GM19467 (cell line): ENCODE results near the gene NFKB1.
A peak's percentile ranks its signal among the peaks of the same experiment; 100 is the strongest.

ENCODE experiments used
- ATAC-seq: cut with Tn5 transposase; IDR thresholded peaks from one replicate; pipeline ENCODE4 v1.9.1; 2021; ENCODE audit warnings: mild to moderate bottlenecking, moderate library complexity; ENCODE audit not compliant: unreplicated experiment

The NFKB1 gene

DNA sequence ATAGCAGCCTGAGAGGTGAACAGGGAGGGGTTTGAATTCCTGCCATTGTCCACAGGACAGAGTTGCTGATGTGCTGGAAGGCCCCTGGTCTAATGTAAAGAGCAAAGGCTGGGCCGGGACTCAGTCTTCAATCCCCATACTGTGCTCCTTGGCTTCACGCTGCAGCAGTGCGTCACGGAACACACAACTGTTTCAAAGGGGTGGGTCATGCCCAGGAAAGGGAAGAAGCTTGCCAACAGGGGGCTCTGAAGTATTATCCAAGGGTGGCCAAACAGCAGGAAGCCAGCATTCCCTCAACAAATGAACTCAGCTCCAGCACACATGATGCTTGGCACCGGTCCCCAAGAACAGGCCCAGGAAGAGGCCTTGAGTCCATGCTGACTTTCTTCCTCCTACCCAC is 122.5 kb downstream of the NFKB1 start:
- no peak for ATAC-seq

DNA sequence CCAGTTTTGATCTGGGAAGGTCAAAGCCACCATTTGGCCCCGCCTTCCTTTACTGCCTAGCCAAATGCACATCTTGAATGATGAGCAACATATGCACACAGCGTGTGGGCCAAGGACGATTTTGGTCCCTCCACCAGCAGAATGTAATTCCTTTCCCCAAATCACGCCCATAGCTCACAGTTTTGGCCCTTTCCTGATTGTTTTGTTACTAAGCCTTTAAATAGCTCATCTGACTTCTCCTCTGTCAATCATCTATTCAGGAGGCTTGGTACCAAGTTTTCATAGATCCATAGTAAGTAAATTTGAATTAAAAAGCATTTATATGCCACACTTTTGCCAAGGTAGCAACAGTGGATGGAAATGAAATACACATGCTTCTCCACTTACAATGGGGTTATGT is 123.3 kb downstream of the NFKB1 start:
- ATAC-seq, result no peak

DNA sequence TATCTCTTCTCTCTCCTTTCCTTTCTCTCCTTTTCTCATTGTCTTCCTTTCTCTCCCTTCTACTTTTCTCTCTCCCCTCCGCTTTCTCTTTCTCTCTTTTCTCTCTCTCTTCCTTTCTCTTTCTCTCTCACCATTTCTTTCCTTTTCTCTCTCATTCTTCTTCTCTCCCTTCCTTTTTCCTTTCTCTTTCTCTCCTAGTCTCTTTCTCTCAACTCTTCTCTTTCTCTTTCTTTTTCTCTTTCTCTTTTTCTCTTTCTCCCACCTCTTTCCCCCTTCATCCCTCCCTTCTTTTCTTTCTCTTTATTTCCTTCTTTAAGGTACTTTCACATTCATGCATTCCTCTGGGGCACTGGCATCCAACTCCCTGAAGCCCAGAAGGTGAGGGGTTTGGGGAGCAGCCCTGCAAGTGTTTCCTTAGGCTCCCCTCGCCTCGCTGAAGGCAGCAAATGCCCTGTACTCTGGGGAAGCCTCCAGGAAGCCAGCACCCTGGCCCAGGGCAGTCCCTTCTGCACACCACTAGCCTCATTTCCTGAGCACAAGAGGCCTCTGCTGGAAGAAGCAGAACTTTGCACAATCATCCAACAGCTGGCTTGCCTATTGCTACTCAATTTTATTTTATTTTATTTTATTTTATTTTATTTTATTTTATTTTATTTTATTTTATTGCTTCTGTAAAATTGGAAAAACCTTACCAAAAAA is 124.2 kb downstream of the NFKB1 start:
- ATAC-seq, result peak; percentile 93

DNA sequence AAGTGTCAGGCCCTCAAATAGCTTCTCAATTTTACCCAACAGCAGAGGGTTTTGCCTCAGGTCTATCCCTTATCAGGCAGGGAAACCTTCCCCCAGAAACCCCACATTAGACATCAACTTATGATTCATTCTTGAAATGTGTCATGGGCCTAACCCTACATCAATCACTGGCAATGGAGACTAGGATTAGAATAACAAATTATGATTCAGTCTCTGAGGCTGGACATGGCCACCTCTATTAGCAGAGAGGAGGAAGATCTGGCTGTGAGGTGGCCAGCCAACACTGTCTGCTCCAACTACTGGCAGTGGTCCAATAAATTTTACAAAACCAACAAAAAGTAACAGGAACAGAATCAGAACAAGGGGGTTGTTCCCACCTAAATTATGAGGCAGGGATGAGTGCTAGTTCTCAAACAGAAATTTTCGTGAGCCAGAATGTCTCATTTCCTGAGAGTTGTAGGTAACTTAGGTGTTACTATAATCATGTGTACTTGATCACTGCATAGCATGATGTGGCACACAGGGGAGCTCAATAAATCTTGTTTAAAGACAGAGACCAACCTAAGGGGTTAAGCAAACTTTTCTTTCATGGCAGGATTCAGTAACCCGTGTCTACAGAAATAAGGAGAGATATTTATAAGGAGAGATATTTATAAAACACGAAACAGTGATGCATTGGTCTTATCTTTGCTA is 126.8 kb downstream of the NFKB1 start:
- no peak for ATAC-seq

DNA sequence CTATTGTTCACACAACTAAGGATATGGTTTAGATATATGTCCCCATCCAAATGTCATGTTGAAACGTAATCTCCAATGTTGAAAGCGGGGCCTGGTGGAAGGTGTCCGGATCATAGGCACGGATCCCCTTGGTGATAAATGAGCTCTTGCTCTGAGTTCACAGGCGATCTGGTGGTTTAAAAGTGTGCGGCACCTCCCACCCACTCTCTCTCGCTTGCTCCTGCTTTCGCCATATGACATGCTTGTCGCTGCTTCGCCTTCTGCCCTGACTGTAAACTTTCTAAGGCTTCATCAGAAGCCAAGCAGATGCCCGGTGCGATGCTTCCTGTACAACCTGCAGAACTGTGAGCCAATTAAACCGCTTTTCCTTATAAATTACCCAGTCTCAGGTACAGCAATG is 128.5 kb downstream of the NFKB1 start:
- ATAC-seq, result no peak

DNA sequence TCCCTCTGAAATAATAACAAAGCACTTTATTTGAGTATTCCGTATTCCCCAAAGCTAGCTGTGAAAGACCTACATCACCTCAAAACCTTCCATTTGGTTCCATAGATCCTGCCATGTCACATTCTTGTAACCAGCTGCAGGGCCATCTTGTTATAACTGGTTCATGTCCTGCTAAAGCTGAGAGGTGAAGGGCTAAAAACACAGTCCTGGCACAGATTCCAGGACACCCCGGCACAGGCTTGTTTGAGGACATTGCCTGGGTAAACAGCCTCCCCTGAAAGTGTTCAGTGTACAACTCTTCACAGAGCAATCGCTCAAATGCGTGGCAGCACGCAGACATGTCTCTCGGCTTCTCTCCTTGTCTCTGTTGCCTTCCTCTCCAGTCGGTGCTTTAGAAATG is 130.5 kb downstream of the NFKB1 start:
- ATAC-seq, result no peak

DNA sequence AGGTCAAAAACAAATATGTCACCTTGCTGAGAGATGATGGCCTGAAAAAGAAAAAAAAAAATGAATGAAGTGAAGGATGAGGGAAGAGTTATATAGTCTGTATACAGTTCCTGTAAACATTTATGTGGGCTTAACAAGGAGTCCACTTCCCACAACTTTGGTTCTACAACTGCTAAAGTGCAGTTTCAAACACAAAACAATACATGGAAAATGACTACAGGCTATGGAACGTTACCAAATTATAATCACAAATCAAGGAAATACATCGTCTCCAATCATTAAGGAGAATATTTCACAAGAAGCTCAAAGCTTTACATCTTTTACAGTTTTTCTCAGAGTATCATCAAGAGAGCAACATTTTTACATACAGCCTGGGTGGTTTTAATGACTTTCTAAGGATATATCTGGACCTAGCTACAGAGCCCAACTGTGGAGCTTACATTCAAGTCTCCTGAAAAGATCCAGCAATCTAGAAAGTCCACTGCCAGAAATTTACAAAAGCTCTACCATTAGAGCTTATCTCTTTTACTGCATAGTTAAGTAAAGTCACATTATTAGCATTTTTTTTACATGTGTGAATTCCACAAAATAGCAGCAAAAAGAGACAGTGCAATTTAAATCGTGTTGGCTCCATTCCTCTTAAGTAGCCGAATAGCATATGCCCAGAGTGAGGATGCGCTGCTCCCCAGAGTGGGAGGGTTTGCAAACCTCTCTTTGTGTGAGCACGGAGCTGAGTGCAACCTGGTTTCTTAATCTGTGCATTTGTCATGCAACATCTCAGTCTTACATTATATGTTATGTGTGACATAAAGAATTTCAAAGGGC is 131.3 kb downstream of the NFKB1 start:
- no peak for ATAC-seq

DNA sequence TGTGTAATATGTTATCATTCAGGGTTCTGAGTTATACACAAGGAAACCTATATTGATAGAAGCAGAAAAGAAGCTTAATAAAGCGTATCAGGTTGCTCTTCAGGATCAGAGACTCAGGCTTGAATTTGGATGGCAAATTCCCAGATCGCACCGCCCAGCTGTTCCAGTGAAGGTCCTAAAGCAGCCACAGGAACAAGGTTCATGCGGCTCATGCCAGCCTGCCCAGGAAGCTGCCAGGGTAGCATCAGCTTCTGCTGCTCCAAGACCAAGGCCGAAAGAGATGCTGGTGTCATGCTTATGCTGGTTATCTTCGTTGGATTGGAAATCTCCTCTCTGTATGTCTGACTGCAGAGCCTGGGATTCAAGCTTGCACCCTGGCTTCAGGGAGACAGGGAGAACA is 131.9 kb downstream of the NFKB1 start:
- ATAC-seq, result no peak

DNA sequence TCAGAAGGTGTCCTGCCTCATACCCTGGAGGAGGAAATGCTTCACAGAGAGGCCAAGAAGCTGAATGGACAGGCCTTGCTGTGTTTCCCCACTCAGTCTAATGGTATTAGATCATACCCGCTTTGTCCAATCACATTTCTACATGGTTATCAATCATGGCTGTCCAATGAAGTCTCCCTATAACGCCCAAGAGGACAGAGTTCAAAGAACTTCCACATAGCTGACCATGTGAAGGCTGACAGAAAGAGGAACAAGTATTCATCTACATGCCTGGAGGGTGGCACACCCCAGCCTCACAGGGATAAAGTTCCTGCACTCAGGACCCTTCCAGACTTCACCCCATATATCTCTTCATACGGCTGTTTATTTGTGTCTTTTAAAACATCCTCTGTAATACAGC is 136.2 kb downstream of the NFKB1 start:
- no peak for ATAC-seq

DNA sequence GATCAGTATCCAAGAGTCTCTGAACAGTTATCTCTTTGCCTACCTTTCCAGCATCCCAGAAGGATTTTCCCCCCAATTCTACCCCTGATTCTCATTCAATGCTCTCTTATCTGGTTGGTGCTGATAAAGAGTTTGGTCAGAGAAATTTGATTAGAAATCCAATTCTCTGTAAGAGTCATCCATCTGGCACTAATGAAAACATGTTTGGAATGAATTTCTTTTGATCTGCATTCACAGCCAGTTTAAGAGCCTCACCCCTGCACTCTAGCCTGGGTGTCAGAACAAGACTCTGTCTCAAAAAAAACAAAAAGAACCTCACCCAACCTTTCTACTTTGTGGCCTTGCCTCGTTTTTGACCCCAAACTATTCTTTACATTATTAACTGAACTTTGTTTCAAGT is 137.5 kb downstream of the NFKB1 start:
- ATAC-seq, result no peak

DNA sequence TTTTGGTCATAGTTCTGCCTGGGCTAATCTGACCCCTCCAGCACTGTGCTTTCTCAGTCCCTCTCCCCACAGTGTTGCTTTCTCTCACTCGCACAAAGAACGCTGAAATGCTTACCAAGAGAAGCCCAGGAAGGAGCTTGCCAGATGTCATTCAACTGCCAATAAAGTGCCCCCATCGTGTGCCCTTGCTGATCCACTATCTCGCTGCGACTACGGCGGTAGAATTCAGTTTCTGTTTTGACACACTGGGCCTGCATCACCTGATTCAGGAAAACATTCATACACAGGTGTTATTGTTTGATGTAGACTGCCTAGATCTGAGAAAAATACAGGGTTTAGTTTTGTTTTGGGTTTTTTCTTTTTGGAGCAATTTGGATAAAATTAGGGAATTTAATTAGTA is 138.4 kb downstream of the NFKB1 start:
- no peak for ATAC-seq

DNA sequence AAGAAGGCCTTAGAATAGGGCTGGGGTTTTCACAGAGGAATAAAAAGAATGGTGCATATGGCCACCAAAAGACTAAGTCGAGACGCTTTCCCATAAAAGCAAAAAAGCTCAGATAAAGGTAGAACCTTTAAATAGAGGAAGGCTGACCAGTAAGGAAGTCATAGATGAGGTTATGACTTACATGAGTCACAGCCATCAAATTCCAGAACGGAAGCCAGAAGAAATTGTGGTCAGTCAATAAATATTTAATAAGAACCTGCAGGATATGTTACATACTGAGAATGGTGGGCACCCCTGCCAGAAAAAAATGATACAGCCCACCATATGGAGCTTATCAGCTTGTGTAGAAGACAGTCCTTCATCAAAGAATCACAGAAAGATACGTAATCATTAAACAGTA is 139.5 kb downstream of the NFKB1 start:
- ATAC-seq, result no peak

DNA sequence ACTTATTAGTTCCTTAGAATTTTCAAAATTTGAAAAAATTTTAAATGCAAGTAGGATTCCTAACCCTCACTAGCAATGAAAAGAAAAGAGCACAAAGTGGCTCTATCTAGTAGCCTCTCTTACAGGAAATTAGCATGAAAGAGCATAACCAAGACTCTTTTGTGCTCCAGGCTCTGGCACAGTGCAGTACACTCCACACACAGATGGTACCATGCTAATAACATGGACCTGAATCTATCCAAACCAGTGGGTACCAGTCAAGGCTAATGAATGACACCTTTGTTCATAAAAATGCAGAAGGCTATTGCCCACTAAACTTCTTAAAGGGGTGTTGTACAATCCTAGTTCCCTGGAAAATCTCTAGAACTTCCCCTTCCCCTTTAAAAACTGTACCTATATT is 140.6 kb downstream of the NFKB1 start:
- no peak for ATAC-seq

DNA sequence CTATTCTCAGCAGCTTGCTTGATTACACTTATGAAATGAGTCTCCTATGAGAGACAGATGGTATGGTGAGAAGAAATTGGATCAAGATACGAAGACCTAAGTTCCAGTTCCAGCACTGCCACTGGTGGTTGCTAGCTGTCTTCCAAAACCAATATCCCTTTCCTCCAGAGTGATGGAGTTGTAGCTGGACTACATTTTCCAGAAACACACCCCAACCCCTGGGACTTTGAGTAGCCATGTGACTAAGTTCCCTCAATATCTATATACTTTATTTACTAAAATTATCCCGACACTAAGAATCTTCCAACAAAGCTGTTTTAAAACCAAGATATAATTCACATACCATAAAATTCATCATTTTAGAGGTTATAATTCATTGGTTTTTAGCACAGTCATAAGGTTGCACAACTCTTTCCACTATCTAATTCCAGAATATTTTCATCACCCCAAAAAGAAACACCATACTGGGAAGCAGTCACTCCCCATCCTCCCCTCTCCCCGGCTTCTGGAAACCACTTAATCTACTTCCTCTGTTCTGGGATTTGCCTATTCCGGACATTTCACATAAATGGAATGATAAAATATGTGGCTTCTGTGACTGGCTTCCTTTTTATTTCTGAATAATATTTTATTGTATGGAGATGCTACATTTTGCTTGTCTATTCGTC is 141.6 kb downstream of the NFKB1 start:
- ATAC-seq, result no peak

DNA sequence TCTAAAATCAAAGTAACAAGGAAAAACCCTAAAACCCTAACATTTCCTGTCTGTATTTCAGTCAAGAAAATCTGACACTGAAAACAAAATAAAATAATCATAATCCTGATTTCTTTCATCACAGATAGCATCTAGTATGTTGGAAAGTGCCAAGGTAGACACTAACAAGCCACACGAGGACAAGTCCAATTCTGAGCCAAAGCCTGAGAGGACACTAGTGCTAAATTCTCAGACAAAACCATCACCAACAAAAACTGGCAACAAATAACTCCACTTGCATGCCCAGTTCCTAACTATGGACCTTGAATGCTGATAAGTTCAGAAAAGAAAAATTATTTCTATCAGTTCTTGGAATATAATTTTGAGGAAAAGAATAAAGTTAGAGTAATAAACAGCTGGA is 146.0 kb downstream of the NFKB1 start:
- ATAC-seq, result no peak

DNA sequence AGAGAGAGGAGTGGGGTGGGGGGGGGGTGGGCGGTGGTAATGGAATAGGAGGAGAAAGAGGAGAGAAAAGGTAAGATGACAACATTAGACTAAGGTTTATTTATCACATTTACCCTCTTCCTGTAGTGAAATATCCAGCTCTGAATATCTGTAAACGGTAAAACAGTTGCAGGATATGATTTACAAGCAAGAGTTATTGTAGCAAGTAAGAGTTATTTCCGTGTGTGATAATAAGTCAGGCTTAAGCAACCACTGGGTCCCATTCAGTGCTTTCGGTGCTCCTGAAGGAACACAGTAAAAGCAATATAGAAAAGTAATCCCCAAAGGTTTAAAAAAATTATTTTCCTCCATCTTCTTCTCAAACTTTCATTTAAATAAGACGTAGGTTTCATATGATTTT is 156.0 kb downstream of the NFKB1 start:
- no peak for ATAC-seq

DNA sequence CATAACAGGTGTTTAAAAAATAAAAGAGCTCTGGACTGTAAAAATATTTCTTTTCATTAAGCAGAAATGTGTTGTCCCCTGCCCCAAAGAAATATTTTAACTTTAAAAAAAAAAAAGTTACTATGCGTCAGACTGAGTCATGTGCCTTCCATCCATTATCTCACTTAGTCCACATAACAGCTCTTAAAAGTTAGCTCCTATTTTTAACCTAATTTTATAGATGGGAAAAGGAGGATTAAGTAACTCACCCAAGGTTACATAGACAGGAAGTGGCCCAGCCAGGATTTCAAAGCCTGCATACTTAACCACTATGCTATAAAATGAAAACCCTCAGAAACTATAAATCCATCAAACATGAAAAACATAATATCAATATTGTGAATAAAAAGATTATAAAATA is 161.9 kb downstream of the NFKB1 start:
- no peak for ATAC-seq

DNA sequence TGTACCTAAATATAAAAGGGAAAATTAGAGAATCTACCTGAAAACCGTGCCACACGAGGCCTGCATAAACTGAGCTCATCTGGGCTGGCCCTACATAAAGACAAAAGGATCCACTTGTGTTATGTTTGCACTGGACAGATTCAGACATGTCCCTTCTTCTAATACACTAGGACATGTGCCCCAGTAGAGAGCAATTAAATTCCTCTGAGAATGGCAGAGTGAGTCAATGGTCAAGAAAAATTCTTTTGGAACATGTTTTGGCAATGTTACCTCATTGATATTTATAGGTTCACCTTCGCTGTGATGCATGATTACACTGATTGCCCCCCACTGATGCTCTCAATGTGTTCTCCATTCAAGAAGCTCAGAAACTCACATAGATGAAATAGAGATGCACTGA is 164.4 kb downstream of the NFKB1 start:
- no peak for ATAC-seq
